ENCODE measurements around the gene KIF21B.

Gene KIF21B

GRCh38 chr1:200960948-200961340 lies 62.6 kb downstream of the KIF21B start:
- H3K4me3 ChIP-seq, result no peak overlapping the region
- peaks cover 0 to 5% of the 10 kb centered on the region in 2 donors for H3K27me3 ChIP-seq
- H3K4me1 ChIP-seq, result no peaks in the 10 kb centered on the region
- no peak for TF ChIP-seq CTCF (IDR thresholded peaks at IDR 0.05)
- intact Hi-C loops (cut with DNase I; ENCODE audit: low total_unique reads), result no loop called here
- no peaks in the 10 kb centered on the region for H3K9me3 ChIP-seq
- no peak overlapping the region for H3K27ac ChIP-seq
- no peaks in the 10 kb centered on the region for H3K36me3 ChIP-seq
- DNase-seq, result no peak

- H3K27me3 ChIP-seq, result peaks cover 0 to 5% of the 10 kb centered on the region in 2 donors
- no peak overlapping the region for H3K27ac ChIP-seq
- no peak overlapping the region for H3K4me3 ChIP-seq
- intact Hi-C loops (cut with DNase I; ENCODE audit: low total_unique reads), result no loop called here
- no peak for DNase-seq
- H3K4me1 ChIP-seq, result no peaks in the 10 kb centered on the region
- no peaks in the 10 kb centered on the region for H3K36me3 ChIP-seq
- H3K9me3 ChIP-seq, result no peaks in the 10 kb centered on the region
- no peak for TF ChIP-seq CTCF (IDR thresholded peaks at IDR 0.05)
Observed at GRCh38 chr1:200960236-200960947, 63.1 kb downstream of the KIF21B start.

- Histone ChIP-seq H3K36me3 (no peaks in the 10 kb centered on the region), H3K9me3 (no peaks in the 10 kb centered on the region), H3K27me3 (peaks cover 0 to 5% of the 10 kb centered on the region in 2 donors), H3K4me3 (no peak overlapping the region), H3K4me1 (no peaks in the 10 kb centered on the region), H3K27ac (no peak overlapping the region)
- DNase-seq, result no peak
- TF ChIP-seq CTCF (IDR thresholded peaks at IDR 0.05), result no peak
- intact Hi-C loops (cut with DNase I; ENCODE audit: low total_unique reads), result no loop called here
Observed at GRCh38 chr1:200959411-200959921, 64.0 kb downstream of the KIF21B start.

GRCh38 chr1:200958597-200958996 lies 64.9 kb downstream of the KIF21B start:
- no peaks in the 10 kb centered on the region for H3K9me3 ChIP-seq
- H3K36me3 ChIP-seq, result no peaks in the 10 kb centered on the region
- H3K27me3 ChIP-seq, result peaks cover 0 to 5% of the 10 kb centered on the region in 2 donors
- no peak overlapping the region for H3K4me3 ChIP-seq
- intact Hi-C loops (cut with DNase I; ENCODE audit: low total_unique reads), result no loop called here
- no peaks in the 10 kb centered on the region for H3K4me1 ChIP-seq
- no peak for TF ChIP-seq CTCF (IDR thresholded peaks at IDR 0.05)
- DNase-seq, result no peak
- no peak overlapping the region for H3K27ac ChIP-seq

GRCh38 chr1:200954434-200954833 lies 69.1 kb downstream of the KIF21B start:
- Histone ChIP-seq H3K4me1 (no peaks in the 10 kb centered on the region), H3K27me3 (peaks cover 0 to 5% of the 10 kb centered on the region in 2 donors), H3K27ac (no peak overlapping the region), H3K9me3 (no peaks in the 10 kb centered on the region), H3K36me3 (no peaks in the 10 kb centered on the region), H3K4me3 (no peak overlapping the region)
- TF ChIP-seq CTCF (IDR thresholded peaks at IDR 0.05), result no peak
- intact Hi-C loops (cut with DNase I; ENCODE audit: low total_unique reads), result no loop called here
- no peak for DNase-seq

Measured in tibial artery (tissue), 4 donors.